Endothelial cell of umbilical vein (primary cell): Measurements from ENCODE around the gene CEMP1.
"Not testable (repeated sequence)": the region's sequence is repeated elsewhere in the genome, so short reads cannot be mapped to it uniquely, and the experiment has no call there.

Experiments
- GATA2 ChIP-seq: IDR thresholded peaks from 2 replicates; pipeline ENCODE4 v1.7.0; 2011; ENCODE audit warnings: low read depth, mild to moderate bottlenecking, moderate library complexity, mixed read lengths, low read length; ENCODE audit not compliant: insufficient read length, insufficient read depth
- POLR2AphosphoS5 ChIP-seq: IDR thresholded peaks from 2 replicates; pipeline ENCODE4 v1.6.1; 2012; ENCODE audit warnings: low read depth, mild to moderate bottlenecking, control low read depth, low read length, moderate library complexity; ENCODE audit not compliant: insufficient read depth
- TF ChIP-seq, protein P1 (sequence below), 2 donors: IDR thresholded peaks; 1 replicate in 1 of 2; 2 replicates in 1 of 2; pipeline ENCODE4 v1.5.1; 2011; ENCODE audit warnings: low read length in 2 of 2, mild to moderate bottlenecking in 2 of 2, moderate library complexity in 2 of 2, control low read depth in 1 of 2, inconsistent platforms in 1 of 2, low read depth in 1 of 2; ENCODE audit not compliant: insufficient read depth in 1 of 2; ENCODE audit errors: extremely low read depth in 1 of 2

DNA sequence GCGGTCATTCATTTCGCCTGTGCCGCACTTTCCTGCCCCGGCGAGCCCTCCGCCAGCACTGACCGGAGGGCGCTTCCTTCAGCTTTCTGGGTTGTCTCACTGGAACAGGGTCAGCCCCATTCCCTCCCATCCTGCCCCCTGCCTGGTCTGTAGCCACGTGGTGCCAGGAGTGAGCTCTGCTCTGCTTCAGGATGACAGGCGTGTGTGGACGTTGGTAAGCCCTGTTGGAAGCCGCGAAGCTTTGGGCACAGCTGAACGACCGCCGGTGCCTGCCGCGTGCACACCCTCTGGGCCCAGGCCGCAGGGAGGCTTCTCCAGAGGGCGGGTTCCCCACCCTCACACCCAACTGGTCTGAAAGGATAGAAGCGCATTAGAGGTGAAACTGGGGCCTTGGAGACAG, 49.6 kb upstream of the CEMP1 start:
- TF ChIP-seq, protein P1, sequence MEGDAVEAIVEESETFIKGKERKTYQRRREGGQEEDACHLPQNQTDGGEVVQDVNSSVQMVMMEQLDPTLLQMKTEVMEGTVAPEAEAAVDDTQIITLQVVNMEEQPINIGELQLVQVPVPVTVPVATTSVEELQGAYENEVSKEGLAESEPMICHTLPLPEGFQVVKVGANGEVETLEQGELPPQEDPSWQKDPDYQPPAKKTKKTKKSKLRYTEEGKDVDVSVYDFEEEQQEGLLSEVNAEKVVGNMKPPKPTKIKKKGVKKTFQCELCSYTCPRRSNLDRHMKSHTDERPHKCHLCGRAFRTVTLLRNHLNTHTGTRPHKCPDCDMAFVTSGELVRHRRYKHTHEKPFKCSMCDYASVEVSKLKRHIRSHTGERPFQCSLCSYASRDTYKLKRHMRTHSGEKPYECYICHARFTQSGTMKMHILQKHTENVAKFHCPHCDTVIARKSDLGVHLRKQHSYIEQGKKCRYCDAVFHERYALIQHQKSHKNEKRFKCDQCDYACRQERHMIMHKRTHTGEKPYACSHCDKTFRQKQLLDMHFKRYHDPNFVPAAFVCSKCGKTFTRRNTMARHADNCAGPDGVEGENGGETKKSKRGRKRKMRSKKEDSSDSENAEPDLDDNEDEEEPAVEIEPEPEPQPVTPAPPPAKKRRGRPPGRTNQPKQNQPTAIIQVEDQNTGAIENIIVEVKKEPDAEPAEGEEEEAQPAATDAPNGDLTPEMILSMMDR (IDR thresholded peaks at IDR 0.05; ENCODE audit: extremely low read depth in 1 of 2, insufficient read depth in 1 of 2, low read depth in 1 of 2, low read length in 2 of 2): not testable (repeated sequence)
- not testable (repeated sequence) for TF ChIP-seq POLR2AphosphoS5, GATA2
